HL-60/S4 treated with phorbol 12-myristate 13-acetate at 8.2 ng/mL for 4 days and 3 days (cell line): ENCODE data around the gene PRDM15.

ENCODE experiments used
- in situ Hi-C: fragments of 300-500 bp; cut with MboI; formaldehyde crosslinking; loops from 2 replicates; pipeline ENCODE4 v1.15.0; 2022; ENCODE audit warnings: low sequenced_read_pairs

Gene PRDM15

DNA sequence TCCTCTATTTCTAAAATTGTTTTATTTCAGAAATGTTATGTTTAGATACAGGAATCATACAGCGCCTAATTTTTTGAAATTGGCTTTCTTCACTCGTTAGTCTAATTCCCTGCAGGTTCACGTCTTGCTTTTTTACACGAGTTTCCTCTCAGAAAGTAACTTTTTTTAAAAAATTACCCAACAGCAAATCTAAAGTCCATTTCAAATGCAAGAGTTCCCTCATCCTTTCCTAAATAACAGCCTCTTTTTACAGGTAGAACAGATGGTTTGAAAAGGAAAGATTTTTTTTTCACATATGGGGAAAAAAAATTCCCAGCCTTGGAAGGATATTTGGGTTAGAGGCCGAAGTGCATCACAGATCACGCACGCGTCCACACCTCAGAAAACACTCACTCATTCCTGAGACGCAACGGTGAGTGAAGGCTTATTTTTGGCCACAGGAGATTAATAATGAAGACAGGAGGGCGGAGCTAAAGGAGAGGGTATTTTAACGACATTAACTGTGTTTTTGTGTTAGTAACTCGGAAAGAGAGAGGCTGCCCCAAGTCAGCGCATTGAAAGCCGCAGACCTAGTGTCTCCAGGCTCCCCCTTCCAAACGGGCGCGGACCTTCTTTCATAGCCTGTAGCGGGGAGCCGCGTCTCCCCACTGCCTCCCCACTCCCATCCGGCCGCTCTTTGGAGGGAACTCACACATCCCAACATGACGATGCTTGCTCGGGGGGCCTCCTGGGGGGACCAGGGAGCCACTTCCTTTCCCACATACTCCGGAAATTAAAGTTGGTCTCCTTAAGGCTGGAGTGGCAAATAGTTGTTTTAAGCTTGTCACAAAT lies 111.3 kb downstream of the PRDM15 start:
- in situ Hi-C loops = no loop called here

DNA sequence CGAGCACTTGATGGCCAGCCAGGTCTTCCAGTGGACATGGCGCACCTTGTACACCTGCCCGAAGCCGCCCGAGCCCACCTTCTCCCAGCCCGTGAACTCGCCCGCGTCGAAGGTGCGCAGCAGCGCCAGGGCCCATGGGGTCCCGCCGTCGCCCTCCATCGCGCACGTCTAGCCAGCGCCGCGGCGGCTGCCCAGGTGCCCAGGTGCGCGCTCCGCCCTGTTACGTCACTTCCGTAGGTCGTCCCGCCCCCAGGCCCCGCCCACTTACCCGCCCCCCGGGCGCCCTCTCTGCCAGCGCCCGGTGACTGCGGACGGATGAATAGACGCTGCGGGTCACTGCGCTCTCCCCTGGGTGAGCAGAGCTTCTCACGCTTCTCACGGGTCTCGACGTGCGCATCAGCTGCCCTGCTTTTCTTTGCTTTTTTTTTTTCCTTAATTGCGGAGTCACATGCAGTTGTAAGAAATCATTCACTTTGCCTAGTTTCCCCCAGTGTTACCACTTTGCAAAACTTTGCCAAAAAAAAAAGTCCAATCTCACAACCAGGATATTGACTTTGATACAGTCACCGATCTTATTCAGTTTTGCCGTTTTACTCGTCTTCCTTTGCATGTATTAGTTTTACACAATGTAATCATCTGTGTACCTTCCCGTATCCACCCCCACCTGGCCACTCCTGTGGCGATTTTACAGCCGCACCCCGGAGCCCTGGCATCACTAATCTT lies 112.1 kb downstream of the PRDM15 start, which contains the start of gene RIPK4:
TSS of gene RIPK4 (minus strand) at position 170 of the 723 bp plus-strand sequence. CDS start at position 159, 11 bp downstream.
- in situ Hi-C loops = no loop called here

DNA sequence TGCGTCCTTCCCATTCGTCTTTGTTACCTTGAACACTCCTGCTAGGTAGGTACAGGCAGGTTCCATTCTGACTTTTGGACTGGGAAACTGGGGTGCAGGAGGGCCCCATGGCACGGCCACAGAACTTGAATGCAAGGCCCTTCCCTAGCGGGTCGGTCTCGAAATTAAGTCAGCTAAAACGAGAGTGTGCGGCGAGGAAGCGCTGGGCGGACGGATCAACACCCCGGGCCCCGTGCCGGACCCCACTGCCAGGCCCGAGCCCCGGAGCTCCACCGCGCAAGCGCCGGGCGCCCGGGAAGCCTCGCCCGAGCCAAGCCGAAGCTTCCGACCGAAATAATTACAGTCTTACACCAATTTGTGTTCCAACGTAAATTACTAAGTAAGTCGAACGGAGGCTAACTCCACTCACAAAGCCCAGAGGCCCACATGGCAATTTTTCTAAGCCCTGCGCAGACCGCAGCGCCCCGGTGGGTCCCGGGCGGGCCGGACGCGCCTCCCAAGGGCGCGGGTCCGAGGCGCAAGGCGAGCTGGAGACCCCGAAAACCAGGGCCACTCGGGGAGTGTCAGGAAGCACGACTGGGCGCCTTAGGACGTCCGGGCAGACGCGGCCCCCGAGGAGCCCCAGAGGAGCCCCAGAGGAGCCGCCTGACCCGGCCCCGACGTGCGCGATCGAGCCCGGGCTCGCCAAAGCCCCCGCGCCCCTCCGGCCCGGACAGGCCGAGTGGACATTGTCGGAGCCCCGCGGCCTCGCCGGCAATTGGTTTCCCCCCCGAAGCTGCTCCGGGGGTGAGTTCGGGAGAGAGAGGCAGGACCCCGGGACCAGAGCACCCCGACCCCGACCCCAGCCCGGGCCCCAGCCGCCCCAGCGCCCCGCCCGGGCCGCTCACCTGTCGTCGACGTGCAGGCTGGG lies 112.9 kb downstream of the PRDM15 start:
- in situ Hi-C loops = no loop called here

DNA sequence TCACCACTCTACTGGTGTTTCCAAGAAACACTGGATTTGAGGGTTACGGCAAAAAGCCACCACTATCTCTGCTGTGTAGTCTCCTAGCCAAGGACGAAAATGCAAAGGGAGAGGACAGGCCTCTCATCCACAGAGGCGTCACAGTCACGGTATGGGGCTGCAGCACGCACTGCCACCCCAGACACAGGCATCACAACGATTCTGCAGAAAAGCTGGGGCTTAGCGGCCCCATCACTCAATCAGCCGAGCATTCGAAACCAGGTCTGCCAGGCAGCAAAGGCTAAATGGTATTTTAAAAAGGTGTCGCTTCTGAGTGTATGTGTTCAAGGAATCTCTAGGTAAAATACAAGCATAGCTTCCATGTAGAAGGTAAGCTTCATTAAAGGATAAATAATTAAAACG lies 113.7 kb downstream of the PRDM15 start:
- in situ Hi-C loops = no loop called here

- in situ Hi-C loops = no loop called here
Observed at GRCh38 chr21:41764558-41765419, 114.4 kb downstream of the PRDM15 start.

DNA sequence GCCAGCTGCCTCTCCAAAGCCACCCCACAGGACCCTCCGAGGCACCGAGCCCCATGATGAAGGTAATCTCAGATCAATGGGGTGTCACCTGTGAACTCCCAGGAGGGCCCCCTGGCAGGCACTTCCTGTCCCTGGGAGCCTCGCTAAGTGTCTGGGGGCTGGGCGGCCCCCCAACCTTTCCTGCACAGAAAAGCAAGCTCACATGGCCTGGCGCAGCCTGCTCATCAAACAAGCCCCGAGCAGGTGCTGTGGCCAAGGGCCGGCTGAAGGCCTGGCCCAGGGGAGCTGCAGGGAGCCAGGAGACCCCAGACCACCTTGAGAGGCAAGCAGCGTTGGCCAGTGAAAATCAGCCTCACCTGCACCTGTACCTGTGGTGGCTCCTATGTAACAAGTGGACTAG lies 115.1 kb downstream of the PRDM15 start:
- in situ Hi-C loops = no loop called here

DNA sequence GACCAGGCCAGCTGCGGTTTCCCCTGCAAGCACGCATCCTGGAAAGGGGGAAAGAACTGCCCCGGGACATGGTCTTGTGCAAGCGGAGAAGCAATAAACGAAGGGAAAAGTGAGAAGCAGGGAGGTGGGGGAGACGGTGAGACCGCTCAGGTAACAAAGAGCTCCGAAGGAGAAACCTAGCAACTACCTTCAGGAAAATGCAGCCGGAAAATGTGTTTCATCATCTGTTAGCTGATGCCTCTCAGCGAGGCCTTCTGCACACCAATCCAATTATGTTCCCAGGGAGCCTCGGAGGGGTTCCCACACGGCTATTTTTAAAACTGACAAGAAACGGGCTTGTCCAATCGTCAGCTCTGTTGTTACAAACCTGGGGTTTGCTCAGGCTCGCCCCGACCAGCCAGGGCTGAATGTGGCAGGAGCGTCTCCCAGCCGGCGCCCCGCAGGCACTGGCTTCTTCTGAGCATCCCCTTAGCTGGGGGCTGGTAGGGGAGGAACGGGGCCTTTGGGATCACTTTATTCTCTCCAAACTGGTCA lies 115.7 kb downstream of the PRDM15 start:
- in situ Hi-C loops = no loop called here

- in situ Hi-C loops = no loop called here
Observed at GRCh38 chr21:41762753-41763152, 116.4 kb downstream of the PRDM15 start.

DNA sequence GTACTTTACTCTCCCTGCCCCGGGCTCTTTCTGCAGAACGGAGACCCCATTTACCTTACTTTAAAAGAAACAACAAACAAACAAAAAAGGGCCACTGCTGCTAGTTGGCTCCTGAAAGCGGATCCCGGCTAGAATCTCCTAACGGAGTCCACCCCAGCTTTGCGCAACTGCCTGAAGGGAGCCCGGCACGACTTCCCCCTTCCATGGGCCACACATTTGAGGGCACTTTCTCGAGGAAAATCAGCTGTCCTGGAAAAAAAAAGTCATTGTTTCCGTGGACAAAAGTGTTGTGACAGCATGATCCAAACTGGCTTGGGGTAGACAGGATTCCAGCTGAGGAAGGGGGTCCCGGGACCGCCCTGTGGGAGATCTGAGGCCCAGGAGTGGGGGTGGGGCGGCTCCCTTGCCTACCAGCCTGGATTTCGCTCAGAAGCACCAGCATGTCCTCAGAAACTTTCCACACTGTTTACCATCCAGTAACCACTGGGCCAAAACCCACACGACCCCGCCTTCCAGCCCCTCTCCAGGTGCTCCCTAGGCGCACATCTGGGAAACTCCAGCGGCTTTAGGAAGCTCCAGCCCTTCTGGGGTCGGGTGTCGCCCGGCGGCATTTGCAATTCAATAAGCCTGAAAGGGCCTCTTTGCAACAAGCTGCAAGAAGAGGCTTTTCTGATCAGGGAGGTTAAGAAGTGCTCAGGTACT lies 117.1 kb downstream of the PRDM15 start:
- in situ Hi-C loops = no loop called here

DNA sequence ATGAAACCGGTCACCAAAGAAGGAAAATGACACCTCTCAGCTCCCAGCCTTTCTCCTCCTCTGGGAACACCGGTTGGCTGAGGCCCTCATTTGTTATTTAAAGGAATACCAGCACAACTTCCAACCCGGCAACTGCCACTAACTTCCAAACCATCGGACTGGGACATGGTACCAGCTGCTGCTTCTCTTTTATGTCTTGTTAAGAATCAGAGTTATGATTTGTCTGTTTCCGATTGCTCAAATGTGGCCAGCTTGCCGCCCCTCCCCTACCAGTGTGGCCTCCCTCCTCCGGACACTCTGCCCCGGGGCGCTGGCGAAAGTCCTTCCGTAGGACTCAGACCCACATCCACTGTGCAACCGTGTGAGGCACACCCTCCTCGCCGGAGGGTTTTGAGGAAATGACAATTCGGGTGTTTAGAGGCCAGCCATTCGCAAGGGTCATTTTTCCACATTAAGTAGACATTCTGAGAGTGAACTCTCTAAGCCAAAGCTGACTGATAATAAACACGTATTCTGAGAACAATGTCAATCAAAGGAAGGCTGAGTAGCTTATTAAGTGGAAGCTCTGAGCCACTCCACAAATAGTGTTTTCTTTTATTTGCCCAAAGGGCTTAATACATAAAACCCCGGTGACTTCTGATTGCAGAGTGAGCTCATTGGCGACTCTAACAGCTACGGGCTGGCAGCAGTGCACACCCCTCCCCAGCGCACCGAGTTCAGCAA lies 117.8 kb downstream of the PRDM15 start:
- in situ Hi-C loops = no loop called here

DNA sequence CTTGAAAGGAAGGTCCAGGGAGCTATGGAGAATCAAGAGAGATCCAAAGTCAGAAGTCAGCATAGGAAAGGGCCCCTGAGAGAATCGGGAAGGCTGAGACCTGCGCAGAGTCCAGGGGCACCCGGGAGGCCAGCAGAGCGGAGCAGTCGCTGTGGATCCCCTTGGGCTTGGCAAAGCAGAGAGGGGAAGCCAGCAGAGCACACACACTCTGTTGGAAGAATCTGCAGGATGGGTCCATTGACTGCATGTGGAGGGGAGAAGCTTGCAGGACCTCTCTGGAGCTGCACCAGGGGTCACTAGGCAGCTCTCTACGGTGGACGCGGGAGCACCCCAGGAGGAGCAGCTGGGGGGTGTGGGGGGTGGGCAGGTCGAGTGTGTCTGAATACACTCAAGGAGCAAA lies 118.7 kb downstream of the PRDM15 start:
- in situ Hi-C loops = no loop called here

GRCh38 chr21:41759926-41760325 lies 119.2 kb downstream of the PRDM15 start:
- in situ Hi-C loops = no loop called here

DNA sequence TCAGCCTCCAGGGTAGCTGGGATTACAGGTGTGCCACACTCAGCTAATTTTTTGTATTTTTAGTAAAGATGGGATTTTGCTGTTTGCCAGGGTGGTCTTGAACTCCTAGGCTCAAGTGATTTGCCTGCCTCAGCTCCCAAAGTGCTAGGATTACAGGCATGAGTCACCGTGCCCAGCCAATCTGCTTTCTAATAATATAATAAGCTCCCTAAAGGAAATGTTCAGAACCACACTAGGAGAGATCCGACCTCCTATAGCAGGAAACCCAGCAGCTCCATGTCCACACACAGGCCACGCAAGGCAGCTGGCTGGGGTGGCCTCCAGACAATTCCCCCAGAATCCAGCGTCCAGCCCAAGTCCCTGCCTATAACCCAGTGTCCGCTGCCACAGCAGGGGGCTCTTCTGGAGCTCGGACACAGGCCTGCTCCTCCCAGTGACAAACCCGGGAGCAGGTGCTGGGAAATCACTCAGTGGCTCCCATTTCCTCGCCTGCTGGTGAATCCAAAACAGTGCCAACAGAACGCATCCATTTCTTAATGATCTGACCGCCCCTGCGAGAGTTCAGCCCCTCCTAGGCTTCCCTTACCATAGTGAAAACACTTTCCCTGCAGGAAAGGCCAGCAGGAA lies 119.8 kb downstream of the PRDM15 start:
- in situ Hi-C loops = no loop called here

GRCh38 chr21:41758550-41758949 lies 120.6 kb downstream of the PRDM15 start:
- in situ Hi-C loops = no loop called here

DNA sequence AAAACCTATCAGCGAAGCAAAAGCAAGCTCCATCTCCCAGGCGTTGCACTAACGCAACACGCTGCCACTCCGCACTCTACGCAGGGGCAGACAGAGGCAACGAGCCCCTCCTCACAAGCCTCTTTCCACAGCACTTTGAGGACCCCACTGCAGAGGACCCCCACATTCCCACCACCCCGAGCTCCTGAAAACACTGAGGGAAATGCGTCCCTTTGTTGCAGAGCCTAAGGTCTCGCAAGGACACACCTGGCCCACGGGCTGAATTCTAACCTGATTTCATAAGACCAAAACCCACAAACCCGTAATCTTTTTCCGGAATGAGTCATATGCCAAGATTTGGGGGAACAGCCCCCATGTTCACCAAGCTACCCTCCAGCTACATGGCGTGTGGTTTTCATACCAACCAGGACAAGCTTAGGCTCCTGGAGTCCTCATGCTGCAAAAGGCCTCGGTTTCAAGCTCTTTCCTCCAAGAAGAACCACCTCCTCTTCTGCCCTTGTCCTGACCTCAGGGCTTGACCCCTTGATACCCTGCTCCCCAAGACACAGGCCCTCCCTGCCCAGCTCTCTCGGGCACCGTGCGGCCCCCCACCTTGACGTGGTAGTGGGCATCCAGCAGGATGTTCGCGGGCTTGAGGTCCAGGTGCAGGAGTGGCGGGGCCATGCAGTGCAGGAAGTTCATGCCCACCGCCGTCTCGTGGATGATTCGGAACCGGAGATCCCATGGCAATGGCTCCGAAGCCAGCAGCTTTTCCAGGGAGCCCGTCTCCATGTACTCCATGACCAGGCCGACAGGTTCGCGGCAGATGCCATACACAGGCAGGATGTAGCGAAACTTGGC lies 123.0 kb downstream of the PRDM15 start:
- in situ Hi-C loops = no loop called here

GRCh38 chr21:41755258-41755933 lies 123.7 kb downstream of the PRDM15 start:
- in situ Hi-C loops = no loop called here

GRCh38 chr21:41754479-41754891 lies 124.7 kb downstream of the PRDM15 start:
- in situ Hi-C loops = no loop called here
